Retina (tissue), 1 donor: ENCODE data around the gene XPC.

Source experiments
- DNase-seq: peaks from one replicate; pipeline ENCODE4 v3.0.0-alpha.2; 2016

XPC gene

GRCh38 chr3:14146381-14147065, 31.9 kb downstream of the XPC start:
- DNase-seq, result no peak

GRCh38 chr3:14145670-14146380, 32.6 kb downstream of the XPC start:
- DNase-seq, result no peak

GRCh38 chr3:14145236-14145635, 33.2 kb downstream of the XPC start:
- no peak for DNase-seq

GRCh38 chr3:14144423-14145075, 33.9 kb downstream of the XPC start:
- peak; percentile 19 for DNase-seq

GRCh38 chr3:14143271-14144225, 34.9 kb downstream of the XPC start:
- no peak for DNase-seq

GRCh38 chr3:14142567-14143270, 35.7 kb downstream of the XPC start:
- no peak for DNase-seq

GRCh38 chr3:14141602-14142341, 36.6 kb downstream of the XPC start:
- no peak for DNase-seq

- no peak for DNase-seq
Observed at GRCh38 chr3:14141144-14141543, 37.3 kb downstream of the XPC start.

GRCh38 chr3:14140668-14141067, 37.7 kb downstream of the XPC start:
- no peak for DNase-seq

GRCh38 chr3:14139771-14140170, 38.6 kb downstream of the XPC start:
- no peak for DNase-seq

GRCh38 chr3:14138878-14139655, 39.3 kb downstream of the XPC start:
- DNase-seq, result no peak

- no peak for DNase-seq
Observed at GRCh38 chr3:14138109-14138877, 40.1 kb downstream of the XPC start.

GRCh38 chr3:14137445-14137844, 41.0 kb downstream of the XPC start:
- no peak for DNase-seq

GRCh38 chr3:14137004-14137403, 41.4 kb downstream of the XPC start:
- DNase-seq, result no peak

GRCh38 chr3:14135581-14135980, 42.8 kb downstream of the XPC start:
- DNase-seq, result no peak

- no peak for DNase-seq
Observed at GRCh38 chr3:14134291-14134690, 44.1 kb downstream of the XPC start.

- no peak for DNase-seq
Observed at GRCh38 chr3:14133876-14134275, 44.5 kb downstream of the XPC start.

- no peak for DNase-seq
Observed at GRCh38 chr3:14133188-14133800, 45.1 kb downstream of the XPC start.

GRCh38 chr3:14132689-14133088, 45.7 kb downstream of the XPC start:
- no peak for DNase-seq
